Mammary epithelial cell (primary cell): ENCODE results near the gene CCDC88C.

Experiments used
- EZH2 ChIP-seq: IDR thresholded peaks from 2 replicates; pipeline ENCODE4 v1.6.1; 2012; ENCODE audit warnings: low read length, inconsistent platforms, borderline replicate concordance
- TF ChIP-seq, protein P1 (sequence below), 2 donors: IDR thresholded peaks in 1 of 2; conservative IDR thresholded peaks in 1 of 2; 2 replicates each; pipeline ENCODE4 v1.5.1; 2011 to 2012; ENCODE audit warnings: inconsistent platforms in 2 of 2, low read length in 2 of 2, mild to moderate bottlenecking in 2 of 2, control low read depth in 1 of 2, low read depth in 1 of 2; ENCODE audit not compliant: insufficient read depth in 1 of 2; ENCODE audit errors: extremely low read depth in 1 of 2

- TF ChIP-seq, protein P1, sequence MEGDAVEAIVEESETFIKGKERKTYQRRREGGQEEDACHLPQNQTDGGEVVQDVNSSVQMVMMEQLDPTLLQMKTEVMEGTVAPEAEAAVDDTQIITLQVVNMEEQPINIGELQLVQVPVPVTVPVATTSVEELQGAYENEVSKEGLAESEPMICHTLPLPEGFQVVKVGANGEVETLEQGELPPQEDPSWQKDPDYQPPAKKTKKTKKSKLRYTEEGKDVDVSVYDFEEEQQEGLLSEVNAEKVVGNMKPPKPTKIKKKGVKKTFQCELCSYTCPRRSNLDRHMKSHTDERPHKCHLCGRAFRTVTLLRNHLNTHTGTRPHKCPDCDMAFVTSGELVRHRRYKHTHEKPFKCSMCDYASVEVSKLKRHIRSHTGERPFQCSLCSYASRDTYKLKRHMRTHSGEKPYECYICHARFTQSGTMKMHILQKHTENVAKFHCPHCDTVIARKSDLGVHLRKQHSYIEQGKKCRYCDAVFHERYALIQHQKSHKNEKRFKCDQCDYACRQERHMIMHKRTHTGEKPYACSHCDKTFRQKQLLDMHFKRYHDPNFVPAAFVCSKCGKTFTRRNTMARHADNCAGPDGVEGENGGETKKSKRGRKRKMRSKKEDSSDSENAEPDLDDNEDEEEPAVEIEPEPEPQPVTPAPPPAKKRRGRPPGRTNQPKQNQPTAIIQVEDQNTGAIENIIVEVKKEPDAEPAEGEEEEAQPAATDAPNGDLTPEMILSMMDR (conservative IDR thresholded peaks at IDR 0.05 in 1 of 2, IDR thresholded peaks at IDR 0.05 in 1 of 2; ENCODE audit: extremely low read depth in 1 of 2, insufficient read depth in 1 of 2, low read depth in 1 of 2, low read length in 2 of 2), result no peak
- TF ChIP-seq EZH2, result no peak
These were observed 10.6 kb downstream of the CCDC88C start for GRCh38 chr14:91406982-91407381.
